Stimulated activated CD8-positive, alpha-beta memory T cell treated with anti-CD3 and anti-CD28 coated beads, Interleukin-7, amount 100 ng/mL, for 1 hour (primary cell): ENCODE measurements around the gene LRRC46.

ENCODE experiments used
- DNase-seq, 2 donors: peaks; one replicate each; pipeline ENCODE4 v3.0.0-alpha.2; 2020; ENCODE audit warnings: low read depth in 2 of 2

The LRRC46 gene

DNA sequence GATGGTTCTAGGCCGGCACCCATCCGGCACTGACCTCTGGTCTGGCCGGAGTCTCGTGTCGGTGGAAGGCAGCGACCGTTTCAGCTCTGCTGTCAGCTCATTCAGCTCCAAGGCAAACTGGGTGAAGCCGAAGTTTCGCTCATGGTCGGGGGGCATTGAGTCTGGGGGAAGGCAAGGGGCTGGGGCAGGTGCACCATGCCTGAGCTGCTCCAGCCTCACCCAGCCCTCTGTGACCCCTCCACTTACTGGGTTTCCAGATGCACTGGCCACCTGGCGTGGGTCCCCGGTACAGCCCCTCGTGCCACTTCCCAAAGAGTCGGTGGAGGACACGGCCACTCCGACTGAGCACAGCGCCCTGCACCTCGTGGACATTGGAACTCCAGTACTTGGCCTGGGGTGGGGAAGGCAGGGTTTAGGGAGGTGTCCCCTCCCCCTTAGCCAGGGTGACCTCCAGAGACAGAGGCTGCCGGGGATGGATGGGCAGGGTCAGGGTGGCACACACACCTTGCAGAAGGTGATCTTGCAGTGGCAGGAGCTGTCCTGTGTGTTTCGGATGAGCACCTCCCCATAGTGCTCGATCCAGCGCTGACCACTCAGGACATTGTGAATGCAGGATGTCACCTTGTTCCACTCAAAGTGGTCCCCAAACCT, 22.5 kb upstream of the LRRC46 start:
- no peak for DNase-seq

DNA sequence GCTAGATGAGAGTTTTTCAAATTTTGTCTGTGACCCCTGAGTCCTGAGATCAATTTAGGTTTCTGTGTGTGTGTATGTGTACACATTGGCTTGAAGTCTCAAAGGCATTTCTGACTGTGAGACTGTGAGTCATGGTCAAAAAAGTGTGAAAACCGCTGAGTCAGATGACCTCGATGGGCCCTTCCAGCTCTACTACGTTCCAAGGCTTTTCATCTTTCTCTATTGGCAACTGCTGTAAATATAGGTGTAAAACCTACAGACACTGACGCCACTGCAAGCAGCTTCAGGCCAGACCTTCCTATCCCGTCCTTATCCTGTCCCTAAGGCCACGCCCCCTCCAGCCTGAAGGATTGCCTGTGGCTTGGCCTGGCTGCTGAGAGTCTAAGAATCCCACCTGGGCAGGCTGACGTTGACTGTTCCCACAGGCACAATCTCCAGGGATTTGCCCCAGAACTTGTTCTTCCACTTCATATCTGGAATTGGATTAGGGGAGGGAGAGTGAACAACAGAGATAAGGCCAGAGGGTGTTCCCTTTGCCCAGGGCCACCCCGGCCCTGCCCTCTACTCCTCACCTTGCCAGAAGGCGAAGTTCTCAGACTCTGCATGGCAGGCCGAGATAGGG, 21.2 kb upstream of the LRRC46 start:
- DNase-seq: no peak

GRCh38 chr17:47810901-47811635, 20.4 kb upstream of the LRRC46 start:
- DNase-seq: no peak

GRCh38 chr17:47811709-47812108, 19.8 kb upstream of the LRRC46 start:
- DNase-seq: no peak

GRCh38 chr17:47812146-47812920, 19.1 kb upstream of the LRRC46 start:
- no peak for DNase-seq

DNA sequence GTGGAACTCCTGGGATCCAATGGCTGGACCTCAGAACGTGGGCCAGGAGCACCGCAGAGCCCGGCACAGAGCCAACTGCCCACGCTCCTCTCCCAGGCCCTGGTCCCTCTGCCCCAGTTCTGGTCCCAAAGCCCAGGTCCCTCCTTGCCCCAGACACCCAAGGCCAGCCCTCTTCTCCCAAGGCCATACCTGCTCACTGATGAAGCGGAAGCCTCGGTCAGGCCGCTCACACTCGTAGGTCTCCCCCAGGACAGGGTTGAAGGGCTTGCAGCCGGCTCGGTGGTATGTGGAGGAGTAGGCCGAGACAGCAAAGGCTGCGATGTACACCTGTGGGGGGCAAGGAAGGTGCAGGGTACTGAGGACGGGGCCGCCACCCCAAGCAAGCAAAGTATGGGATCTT, 18.4 kb upstream of the LRRC46 start:
- DNase-seq: no peak

DNA sequence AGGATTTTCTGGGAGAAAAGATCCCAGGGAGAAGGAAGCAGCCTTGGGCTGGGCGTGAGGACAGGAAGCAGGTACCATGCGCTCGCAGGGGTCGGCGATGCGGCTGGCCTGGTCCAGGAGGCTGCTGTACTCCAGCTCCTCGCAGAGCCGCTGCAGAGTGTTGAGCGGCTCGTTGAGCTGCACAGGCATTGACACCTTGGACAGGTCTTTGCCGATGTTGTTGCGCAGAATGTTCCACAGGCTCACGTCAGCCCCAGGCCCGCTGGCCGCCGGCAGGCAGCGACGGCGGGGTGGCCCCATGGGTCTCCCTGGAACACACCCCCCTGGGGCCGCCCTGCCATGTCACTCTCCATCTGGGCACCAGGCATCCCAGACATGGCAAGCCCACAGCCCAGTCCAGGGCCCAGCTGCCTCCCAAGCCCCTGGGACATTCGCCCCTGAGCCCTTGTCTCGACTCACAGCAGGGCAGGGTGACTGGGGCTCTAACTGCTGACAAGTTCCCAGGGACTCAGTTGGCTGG, 17.9 kb upstream of the LRRC46 start:
- DNase-seq: no peak

DNA sequence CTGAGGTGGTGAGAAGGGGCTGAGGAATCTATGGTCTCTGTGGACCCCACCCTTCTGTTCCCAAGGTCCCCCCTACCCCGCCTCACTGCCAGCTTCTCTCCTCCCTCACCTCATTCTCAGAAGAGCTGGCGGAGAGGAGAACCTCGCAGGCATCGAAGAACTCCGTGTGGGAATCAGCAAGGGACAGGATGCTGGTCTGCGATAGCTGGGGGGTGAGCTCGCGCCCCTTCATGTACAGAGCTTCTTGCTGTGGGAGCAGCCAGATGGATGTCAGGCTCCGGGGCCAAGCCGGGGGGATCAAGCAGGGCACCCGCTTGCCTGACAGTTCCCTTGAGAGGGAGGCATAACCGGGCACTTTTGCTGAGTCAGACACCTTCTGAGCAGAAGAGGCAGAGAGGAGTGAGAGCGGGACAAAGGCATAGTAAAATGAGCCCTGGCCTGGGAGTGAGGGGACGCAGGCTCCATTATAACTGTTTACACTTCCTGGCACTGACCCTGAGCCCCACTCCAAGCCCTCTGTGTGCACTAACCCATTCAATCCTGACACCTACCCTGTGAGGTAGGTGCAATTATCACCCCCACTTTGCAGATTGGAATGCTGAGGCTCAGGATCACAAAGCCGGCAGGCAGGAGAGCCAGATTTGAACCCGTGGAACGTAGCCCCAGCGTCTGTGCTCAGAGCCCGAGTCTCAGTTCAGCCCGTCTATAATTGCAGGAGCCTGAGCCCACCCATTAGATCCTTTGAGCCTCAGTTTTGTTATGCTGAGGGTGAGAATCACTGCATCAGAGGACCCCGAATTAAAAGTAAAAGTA, 16.2 kb upstream of the LRRC46 start:
- no peak for DNase-seq

GRCh38 chr17:47816111-47816735, 15.2 kb upstream of the LRRC46 start:
- DNase-seq: no peak

GRCh38 chr17:47816947-47817346, 14.5 kb upstream of the LRRC46 start:
- no peak for DNase-seq

DNA sequence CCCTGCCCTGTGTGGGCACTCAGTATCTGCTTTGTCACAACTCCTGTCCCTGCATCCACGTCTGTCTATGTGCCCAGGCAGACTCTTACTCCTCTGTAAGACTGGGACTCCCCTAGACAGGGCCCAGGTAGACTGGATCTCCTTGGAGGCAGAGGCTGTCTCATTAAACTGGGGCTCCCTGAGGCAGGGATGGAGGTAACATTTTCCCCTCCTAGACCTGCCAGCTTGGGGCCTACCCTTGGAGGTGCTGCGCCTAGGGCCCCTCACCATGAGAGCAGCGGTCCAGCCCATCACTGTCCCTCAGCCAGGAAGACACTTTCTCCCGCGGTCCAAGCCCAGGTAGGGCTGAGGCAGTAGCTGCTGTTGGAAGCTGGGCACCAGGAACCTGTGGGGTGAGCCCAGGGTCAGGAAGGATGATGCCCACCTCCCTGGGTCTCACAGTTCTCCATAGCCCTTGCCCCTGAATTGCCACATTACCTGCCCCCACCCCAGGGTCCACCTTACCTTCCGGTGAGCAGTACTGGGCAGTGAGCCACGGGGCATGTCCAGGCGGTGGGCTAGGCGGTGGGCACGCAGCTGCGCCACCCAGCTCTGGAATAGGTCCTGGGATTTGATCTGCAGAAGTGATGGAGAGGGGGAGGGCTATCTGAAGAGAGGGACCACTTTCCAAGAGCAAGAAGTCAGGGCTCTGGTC, 13.3 kb upstream of the LRRC46 start:
- DNase-seq: no peak

DNA sequence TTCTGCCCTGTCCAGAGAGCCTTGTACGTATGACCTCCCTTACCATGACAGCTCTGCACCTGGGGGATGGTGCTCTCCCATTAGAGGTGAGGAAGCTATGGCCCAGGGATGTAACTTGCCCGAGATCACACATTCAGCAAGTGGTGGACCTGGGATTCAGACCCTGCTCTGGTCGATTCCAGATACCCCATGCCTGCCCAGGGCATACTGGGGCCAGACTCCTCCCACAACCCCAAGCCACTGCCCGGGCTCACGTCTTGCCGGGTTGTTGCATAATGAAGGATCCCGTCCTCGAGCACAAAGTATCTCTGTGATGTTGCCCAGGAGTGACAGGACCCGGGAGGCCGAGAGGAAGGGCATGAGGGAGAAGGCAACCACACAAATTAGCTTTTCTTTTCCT, 12.0 kb upstream of the LRRC46 start:
- DNase-seq: no peak

- no peak for DNase-seq
These were observed 11.3 kb upstream of the LRRC46 start for GRCh38 chr17:47820033-47820789.

DNA sequence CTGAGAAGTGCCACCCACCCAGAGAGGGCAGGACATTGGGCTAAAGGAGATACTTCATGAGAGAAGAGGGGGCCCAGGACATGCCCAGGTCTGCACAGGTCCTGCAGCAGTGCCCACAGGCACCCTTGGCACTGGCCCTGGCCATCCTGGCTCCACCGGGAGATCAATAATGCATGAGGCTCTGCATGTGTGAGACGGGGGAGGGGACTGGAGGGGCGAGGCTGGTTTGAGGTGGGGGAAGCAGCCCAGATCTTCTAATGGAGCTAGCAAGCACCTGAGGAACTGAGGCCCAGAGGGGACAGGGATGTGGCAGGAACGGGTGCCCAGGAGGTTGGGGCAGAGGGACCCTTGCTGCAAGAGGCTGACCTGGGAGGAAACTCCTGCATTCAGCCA, 10.4 kb upstream of the LRRC46 start:
- no peak for DNase-seq

- DNase-seq: peak; percentile 61
These were observed 9.8 kb upstream of the LRRC46 start, which contains the start of gene OSBPL7 for GRCh38 chr17:47821424-47822391. Gene OSBPL7, minus strand, starts transcription at chr17:47821794. Its CDS starts 1,516 bp downstream, at chr17:47820278.

- no peak for DNase-seq
These were observed 8.7 kb upstream of the LRRC46 start for GRCh38 chr17:47822785-47823184.

- DNase-seq: no peak
These were observed 8.0 kb upstream of the LRRC46 start for GRCh38 chr17:47823519-47823918.

- DNase-seq: peak in 1 of 2 donors; percentile 31
These were observed 1.6 kb upstream of the LRRC46 start for GRCh38 chr17:47829870-47830269.
